ENCODE measurements around the gene APPL1. TPM values are rescaled to one million over a fixed set of nuclear protein-coding genes. Genes with fewer than 3 reads are reported as not detected.

APPL1 gene
- total and polyA plus RNA-seq, 2 of the 8 experiments (the other 6 are each of a cell fraction or from before 2014, with no cell fraction given): 9.4 to 34.4 TPM

GRCh38 chr3:57194641-57195040 is 32.9 kb upstream of the APPL1 start:
- Histone ChIP-seq H3K27me3 (replicated peaks in 1 of 4; ENCODE audit: control insufficient read depth in 3 of 4, extremely low read depth in 1 of 4, insufficient read depth in 3 of 4, low read length in 3 of 4) (no peaks in the 10 kb centered on the region; a peak in 1 of 7 replicates), H3K79me1 (ENCODE audit: low read depth, low read length) (no peaks in the 10 kb centered on the region), H3K9me3 (ENCODE audit: insufficient read depth in 2 of 2, low read depth in 1 of 2, low read length in 1 of 2) (no peaks in the 10 kb centered on the region), H3K4me3 (ENCODE audit: extremely low read depth in 1 of 4, insufficient read depth in 2 of 4, low read depth in 3 of 4, low read length in 4 of 4) (no peak overlapping the region), H3K4ac (replicated peaks; ENCODE audit: insufficient read length, low read depth, low read length) (peak overlapping the region; percentile 57), H4K20me1 (replicated peaks in 1 of 2; ENCODE audit: control insufficient read depth in 1 of 2, insufficient read depth in 2 of 2, low read length in 2 of 2) (no peaks in the 10 kb centered on the region), H2BK15ac (ENCODE audit: low read length) (no peak overlapping the region), H3K18ac (ENCODE audit: extremely low read depth, low read length) (no peak overlapping the region), H3K14ac (ENCODE audit: insufficient read length) (no peak overlapping the region), H2BK20ac (ENCODE audit: low read length) (no peak overlapping the region), H2BK120ac (replicated peaks; ENCODE audit: low read depth, low read length) (no peak overlapping the region), H3K27ac (ENCODE audit: low read depth, low read length) (no peak overlapping the region), H2BK12ac (ENCODE audit: low read depth, low read length) (0 out of 2 replicates have a peak overlapping the region, but pooled peaks have one; percentile 55), H2BK5ac (ENCODE audit: low read depth, low read length) (no peak overlapping the region), H3K79me2 (ENCODE audit: control insufficient read depth in 1 of 2, insufficient read depth in 2 of 2, low read length in 2 of 2) (peaks cover 0 to 17% of the 10 kb centered on the region in 2 experiments; a peak in 2 of 4 replicates), H3K23me2 (ENCODE audit: low read depth, low read length) (peaks cover 1% of the 10 kb centered on the region; the same call in 1 of the 2 replicates), H3K9ac (replicated peaks in 1 of 4; ENCODE audit: extremely low read depth in 1 of 4, low read depth in 3 of 4, low read length in 3 of 4) (no peak overlapping the region), H4K91ac (replicated peaks; ENCODE audit: insufficient read length, low read length) (no peak overlapping the region), H2AK5ac (ENCODE audit: low read depth, low read length) (no peak overlapping the region), H4K8ac (ENCODE audit: extremely low read depth, insufficient read depth, low read length) (no peak overlapping the region), H2AFZ (ENCODE audit: low read length) (peak overlapping the region; percentile 58; the same call in 1 of the 2 replicates), H3K4me1 (replicated peaks in 1 of 4; ENCODE audit: control insufficient read depth in 3 of 4, insufficient read depth in 4 of 4, low read length in 3 of 4) (peaks cover 0 to 1% (median under 1%) of the 10 kb centered on the region in 4 experiments; a peak in 3 of 7 replicates), H4K5ac (ENCODE audit: insufficient read length, low read depth, low read length) (no peak overlapping the region), H3K56ac (replicated peaks; ENCODE audit: insufficient read length, low read depth, low read length) (no peak overlapping the region), H3K36me3 (ENCODE audit: control insufficient read depth in 2 of 4, insufficient read depth in 4 of 4, low read length in 3 of 4) (no peaks in the 10 kb centered on the region; a peak in 1 of 8 replicates), H3K23ac (ENCODE audit: insufficient read length) (no peak overlapping the region), H3K4me2 (ENCODE audit: insufficient read depth in 1 of 2, low read depth in 2 of 2, low read length in 2 of 2) (no peak overlapping the region)
- ChIA-PET POLR2A (ENCODE audit: partially characterized antibody) (interaction anchor here (0.9 to 1.5 kb wide), 2 partner anchors 30 to 64 kb away, joined by 3 read pairs; no protein-coding TSS in a partner anchor), CTCF (ENCODE audit: partially characterized antibody) (interaction anchor here (0.9 to 6.5 kb wide), 5 partner anchors 10 to 39 kb away, joined by 3 to 34 read pairs (median 9); no protein-coding TSS in a partner anchor)
- 92% methylated on average over 4 of the region's 4 CpGs; no CpG with 5 or more reads in 1 of the 2 experiments for WGBS, 2 experiments (ENCODE audit: extremely low coverage in 1 of 2, insufficient coverage in 1 of 2, insufficient read length in 1 of 2, insufficient replicate concordance in 2 of 2, low coverage in 1 of 2, low lambda C conversion rate in 2 of 2, missing lambda C conversion rate in 1 of 2)
- FAIRE-seq (no peak), DNase-seq (ENCODE audit: low read depth in 1 of 2, low spot score in 2 of 2) (no peak)
- TF ChIP-seq POLR2A (IDR thresholded peaks at IDR 0.05; ENCODE audit: control extremely low read depth in 1 of 2, low read depth in 2 of 2, low read length in 2 of 2) (no peak), GTF2F1 (IDR thresholded peaks at IDR 0.05; ENCODE audit: borderline replicate concordance, low read depth, low read length) (no peak), NRF1 (IDR thresholded peaks at IDR 0.05; ENCODE audit: low read depth, low read length) (no peak), SP2 (IDR thresholded peaks at IDR 0.05; ENCODE audit: low read length) (no peak)

All from H1 (cell line).